Astrocyte (in vitro differentiated cells and primary cell): ENCODE data around the gene DIAPH2.

Source experiments
- CTCF ChIP-seq: IDR thresholded peaks from 2 replicates; pipeline ENCODE4 v1.5.1; 2011; ENCODE audit warnings: low read depth, mild to moderate bottlenecking, inconsistent platforms, low read length, moderate library complexity; ENCODE audit not compliant: insufficient read depth
- EZH2 ChIP-seq: IDR thresholded peaks from 2 replicates; pipeline ENCODE4 v1.6.1; 2012; ENCODE audit warnings: mild to moderate bottlenecking, low read length, inconsistent platforms; ENCODE audit not compliant: insufficient read depth

DNA sequence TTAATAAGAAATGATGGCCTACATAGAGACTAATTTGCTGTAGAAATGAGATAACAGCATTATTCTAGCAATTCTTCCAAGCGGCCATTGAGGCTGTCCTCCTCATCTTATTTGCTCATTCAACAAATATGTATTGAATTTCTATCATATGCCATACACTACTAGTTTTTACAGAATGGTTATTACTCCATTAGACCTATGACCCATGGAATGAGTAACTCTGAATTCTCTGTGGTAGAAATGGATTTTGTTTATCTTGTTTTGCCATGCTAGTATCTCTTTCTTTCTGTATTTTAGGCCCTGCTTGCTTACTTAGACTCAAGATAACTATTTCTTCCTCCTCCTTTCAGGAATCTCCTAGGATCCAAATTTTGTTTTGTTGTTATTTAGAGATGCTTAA lies 302.6 kb downstream of the DIAPH2 start:
- TF ChIP-seq CTCF (no peak), EZH2 (no peak)
